Measurements from ENCODE around the gene SERPINA5.

- no peak for TF ChIP-seq CTCF (IDR thresholded peaks at IDR 0.05)
- TF ChIP-seq POLR2A (IDR thresholded peaks at IDR 0.05), result no peak
These were observed 39.8 kb upstream of the SERPINA5 start for GRCh38 chr14:94541234-94541975.

Data from right lobe of liver (tissue), 4 donors.